Keratinocyte (primary cell): ENCODE results near the gene SMIM38.

Experiments
- CTCF ChIP-seq, 3 experiments: IDR thresholded peaks in 1 of 3; conservative IDR thresholded peaks in 1 of 3; optimal IDR thresholded peaks in 1 of 3; 2 replicates in 2 of 3; 3 replicates in 1 of 3; pipeline versions ENCODE3 to v1.5.1; 2011; ENCODE audit warnings: low read length in 3 of 3, mild to moderate bottlenecking in 3 of 3, moderate library complexity in 2 of 3, control low read depth in 1 of 3, inconsistent platforms in 1 of 3; ENCODE audit not compliant: insufficient read depth in 2 of 3; ENCODE audit errors: extremely low read depth in 1 of 3
- EZH2 ChIP-seq: IDR thresholded peaks from one replicate; pipeline ENCODE4 v1.6.1; 2012; ENCODE audit warnings: inconsistent platforms, mild to moderate bottlenecking, low read length, moderate library complexity

GRCh38 chr11:69107413-69107812 lies 48.3 kb upstream of the SMIM38 start:
- TF ChIP-seq CTCF (optimal IDR thresholded peaks at IDR 0.05 in 1 of 3, IDR thresholded peaks at IDR 0.05 in 1 of 3, conservative IDR thresholded peaks at IDR 0.05 in 1 of 3; ENCODE audit: extremely low read depth in 1 of 3, insufficient read depth in 2 of 3, low read length in 3 of 3) (no peak), EZH2 (no peak)
